Hippocampal formation (tissue), 2 donors: ENCODE results near the gene RFT1.
"Not testable (repeated sequence)": the region's sequence is repeated elsewhere in the genome, so short reads cannot be mapped to it uniquely, and the experiment has no call there.

ENCODE experiments used
- DNase-seq, 2 donors: peaks; one replicate each; lab custom pipeline; 2025; lab: John Stamatoyannopoulos, UW

The RFT1 gene

DNA sequence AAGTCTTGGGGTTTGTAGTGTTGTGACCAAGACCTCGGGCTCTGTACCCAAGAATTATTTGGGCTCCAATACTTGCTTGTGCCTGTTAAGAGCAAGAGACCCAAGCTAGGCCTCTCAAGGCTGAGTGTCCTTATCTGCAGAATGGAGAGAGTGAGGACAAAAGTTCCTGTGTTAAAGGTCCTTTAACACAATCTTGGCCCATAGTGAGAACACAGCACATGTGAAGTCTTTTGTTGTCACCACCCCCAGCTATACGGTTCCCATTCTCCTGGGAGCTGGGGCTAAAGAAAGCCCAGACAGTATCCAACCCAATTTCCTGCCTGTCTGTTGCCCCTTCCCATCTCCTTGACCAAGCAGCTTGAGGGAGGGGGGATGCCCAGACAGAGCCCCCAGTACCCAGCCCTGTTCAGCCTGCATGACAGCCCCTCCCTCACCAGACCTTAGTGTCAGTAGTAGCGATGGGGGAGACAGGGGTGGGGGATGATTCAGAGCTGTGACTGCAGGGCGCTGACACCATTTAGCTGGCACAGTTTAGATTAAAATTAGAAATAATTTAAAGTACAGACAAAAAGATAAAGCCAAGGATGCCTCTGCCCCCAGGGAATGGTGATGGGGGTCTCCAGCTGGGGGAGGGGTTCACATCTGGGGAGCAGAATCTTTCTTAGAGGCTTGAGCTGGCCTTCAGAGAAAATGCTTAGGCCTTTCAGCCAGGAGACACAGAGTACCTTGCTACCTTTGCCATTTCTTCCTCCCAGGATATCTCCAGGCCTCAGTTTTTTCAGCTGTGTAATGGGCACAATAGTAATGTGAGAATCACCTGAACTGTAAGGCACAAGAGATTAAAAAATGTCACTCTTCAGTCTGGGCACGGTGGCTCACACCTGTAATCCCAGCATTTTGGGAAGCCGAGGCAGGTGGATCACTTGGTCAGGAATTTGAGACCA is 33.5 kb upstream of the RFT1 start:
- DNase-seq = no peak

DNA sequence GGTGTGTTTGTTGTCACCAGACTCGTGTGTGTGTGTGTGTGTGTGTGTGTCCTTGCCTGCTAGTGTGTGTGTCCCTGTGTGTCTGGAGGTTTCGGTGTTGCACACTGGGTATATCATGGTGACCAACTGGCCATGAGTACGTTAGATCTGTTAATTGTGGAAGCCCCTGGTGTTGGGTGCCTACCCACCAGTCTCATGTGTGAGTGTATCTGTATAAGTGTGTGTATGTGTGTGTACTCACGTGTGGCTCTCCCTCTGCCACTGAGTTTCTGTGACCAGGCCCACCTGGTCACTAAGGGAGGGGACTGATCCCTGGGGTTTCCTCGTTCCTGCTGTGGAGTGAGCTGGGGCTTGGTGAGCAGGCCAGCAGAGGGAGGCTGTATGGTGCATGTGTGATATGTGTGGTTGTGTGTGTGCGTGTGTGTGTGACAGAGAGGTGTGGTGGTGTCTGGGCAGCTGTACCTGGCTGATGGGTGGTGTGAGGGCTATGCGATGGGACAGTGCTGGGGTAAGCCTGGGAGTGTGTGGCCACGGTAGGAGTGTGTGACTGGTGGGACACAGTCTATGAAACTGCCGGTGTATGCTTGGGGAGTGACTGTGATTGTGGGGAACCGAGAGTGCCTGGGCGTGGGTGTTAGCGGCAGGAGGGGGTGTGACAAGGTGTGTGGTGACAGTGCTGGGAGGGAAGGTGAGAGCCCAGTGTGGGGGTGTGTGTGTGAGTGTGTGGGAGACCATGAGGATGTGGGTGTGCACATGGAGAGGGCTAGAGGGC is 32.6 kb upstream of the RFT1 start:
- DNase-seq = no peak

DNA sequence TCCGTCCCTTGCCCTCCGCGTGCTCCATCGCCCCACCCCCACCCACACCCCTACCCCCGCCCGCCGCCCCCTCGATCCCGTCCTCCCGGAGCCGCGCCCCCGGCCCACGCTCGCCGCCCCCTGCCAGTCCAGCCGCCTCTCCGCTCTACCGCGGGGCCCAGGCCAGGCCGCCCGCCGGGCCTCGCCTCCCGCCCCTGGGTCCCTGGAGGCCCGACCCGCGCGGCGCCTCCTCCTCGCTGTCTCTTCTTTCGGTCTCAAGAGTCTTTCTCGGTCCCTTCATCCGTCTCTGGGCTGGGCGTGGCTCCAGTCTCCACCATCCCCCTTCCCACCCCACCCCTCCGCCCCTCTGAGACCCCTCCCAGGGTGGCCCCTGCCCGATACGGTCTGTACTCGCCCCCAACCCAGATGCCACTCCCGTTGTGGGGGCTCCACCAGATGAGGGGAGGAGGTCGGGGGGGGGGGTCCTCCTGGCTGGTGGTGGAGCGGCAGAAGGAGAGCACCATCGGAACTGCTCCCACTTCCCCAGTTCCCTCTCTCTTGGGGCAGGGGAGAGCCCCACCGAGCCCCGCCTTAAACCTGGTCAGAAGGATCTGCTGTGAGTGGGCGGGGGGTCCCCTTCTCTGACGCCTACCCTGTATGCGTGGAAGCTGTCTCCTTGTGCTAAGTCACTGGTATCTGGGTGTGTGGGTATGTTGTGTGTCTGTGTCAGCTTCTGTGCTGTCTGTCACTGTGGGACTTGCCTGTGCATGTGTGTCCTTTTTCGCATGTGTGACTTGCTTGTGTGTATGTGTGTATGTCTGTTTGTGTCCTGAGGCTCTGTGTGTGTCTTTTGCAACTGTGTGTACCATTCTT is 31.8 kb upstream of the RFT1 start:
- no peak for DNase-seq

DNA sequence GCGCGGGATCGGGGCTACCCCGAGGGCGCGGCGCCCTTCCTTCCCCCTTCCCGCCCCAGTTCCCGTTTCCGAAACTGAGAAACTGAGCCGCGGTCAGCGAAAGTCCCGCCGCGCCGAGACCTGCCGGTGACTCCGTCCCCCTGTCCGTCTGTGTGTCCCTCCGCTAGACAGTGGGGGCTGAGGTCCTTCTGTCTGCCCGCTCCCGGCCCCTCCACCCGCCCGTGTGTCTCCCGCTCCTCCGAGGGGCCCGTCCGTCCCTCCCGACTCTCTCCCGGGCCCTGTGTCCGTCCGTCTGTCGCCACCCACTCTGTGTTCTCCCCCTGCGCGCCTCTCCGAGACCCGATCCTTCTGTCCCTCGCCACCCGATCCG is 31.2 kb upstream of the RFT1 start:
- no peak for DNase-seq

DNA sequence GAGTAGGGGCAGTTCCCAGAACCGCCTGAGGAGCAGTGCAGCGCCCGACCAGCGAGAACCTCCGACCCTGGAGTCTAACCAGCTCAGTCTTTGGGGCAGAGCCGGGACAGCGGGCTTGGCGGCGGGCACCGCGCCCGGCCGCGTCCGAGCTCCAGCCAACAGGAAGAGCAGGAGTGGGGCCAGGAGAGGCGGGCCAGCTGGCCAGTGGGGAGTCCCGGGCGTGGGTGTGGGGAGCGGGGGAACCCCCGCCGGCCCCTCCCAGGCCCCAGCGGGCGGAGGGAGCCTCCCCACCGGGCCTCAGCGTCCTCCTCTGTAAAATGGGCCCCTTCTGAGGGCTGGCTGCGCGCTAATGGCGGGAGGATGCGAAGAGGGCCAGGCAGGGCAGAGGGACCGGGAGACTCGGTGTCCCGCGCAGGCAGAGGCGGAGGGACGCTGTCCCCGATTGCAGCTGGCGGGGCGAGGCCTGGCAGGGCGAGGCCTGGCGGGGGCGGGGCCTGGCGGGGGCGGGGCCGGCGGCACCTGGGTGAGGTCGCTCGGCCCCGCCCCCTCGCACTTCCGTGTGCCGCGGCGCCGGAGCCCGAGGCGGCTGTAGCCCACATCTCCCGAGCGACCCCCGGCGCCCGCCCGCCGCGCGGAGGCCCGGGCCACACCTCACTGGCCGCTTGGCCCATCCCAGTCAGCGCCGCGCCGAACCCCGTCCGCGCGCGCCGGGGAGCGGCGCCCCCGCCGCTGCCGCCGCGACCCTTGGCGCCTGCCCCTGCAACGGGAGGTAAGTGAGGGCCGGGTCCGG is 30.6 kb upstream of the RFT1 start, which contains the start of gene PRKCD:
Gene PRKCD, plus strand, starts transcription at position 550 of the 790 bp plus-strand sequence. CDS start 17,214 bp downstream, outside the sequence.
- peak; percentile 37 to 73 for DNase-seq

DNA sequence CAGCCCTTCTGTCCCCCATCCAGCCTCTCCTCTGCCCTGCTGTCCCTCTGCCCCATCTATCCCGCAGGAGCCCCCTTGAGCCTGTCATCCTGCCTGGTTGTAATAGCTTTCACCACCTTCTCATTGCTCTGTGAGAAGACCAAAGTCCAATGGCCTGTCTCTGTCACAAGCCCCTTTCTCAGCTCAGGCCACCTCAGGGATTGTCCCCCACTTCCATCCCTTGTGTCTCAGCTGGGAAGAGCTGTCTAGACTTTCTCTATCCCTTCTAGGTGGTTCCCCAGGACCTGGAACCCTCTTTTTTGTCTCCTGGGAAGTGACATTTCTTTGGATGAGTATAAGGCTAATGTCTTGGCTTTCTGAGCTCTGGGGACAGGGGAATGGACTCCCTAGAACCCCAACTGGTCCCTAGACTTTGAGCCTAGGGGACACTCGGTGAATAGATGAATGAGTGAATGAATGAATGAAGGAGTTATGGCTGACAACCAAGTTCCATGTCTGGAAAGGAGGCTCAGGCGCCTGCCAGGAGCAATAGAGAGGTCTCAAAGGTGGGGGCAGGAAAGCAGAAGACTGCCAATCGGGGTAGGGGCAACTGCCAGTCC is 29.9 kb upstream of the RFT1 start:
- no peak for DNase-seq

DNA sequence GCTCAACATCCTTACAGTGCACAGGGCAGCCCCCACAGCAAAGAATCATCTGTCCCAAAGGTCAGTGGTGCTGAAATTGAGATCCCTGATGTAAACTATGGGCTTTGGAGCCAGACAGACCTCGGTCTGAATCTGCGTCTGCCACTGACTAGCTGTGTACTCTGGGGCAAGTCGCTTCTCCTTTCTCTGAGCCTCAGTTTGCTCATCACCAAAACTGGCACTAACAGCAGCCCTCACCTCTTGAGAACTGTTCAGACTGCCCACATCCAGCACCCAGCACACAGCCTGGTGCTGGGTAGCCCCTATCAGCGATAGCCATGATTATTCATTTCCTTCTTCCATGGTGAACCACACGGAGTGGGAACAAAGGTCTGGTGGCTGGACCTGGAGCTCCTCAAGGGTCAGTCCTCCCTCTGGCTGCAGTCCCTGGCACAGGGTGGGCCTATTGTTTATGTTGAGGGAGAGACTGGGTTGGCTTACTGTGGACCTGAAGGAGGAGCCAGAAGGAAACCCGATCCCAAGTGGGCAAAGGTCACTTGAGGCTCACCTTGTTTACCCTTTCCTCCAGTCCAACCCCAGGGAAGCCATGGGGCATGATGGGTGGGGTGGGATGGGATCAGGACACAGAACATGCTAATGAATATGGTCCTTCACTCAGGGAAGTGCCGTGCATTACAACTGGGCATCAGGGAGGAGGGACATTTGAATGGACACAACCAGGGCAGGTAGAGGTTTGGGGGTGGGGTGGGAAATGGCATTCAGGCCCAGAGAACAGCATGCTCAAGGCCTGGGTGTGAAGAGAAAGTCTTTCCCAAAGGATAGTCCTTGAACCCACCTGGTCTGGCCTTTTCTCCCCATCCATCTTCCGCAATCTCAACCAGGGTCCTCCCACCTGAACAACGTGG is 29.2 kb upstream of the RFT1 start:
- no peak for DNase-seq

DNA sequence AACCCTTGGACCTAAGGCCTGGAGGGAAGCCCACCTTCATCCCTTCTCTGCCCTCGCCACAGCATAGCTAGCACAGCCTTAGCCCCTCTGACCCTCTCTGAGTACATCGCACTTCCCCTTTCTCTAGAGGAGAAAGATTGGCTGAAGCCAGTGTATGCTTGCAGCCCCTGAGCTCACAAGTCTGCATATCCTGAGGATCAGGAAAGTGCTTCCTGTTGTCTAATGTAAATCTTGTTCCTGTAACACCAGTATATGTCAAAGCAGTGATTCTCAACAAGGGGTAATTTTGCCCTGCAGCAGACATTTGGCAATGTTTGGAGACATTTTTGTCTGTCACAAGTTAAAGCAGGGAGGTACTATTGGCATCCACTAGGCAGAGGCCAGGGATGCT is 28.5 kb upstream of the RFT1 start:
- no peak for DNase-seq

DNA sequence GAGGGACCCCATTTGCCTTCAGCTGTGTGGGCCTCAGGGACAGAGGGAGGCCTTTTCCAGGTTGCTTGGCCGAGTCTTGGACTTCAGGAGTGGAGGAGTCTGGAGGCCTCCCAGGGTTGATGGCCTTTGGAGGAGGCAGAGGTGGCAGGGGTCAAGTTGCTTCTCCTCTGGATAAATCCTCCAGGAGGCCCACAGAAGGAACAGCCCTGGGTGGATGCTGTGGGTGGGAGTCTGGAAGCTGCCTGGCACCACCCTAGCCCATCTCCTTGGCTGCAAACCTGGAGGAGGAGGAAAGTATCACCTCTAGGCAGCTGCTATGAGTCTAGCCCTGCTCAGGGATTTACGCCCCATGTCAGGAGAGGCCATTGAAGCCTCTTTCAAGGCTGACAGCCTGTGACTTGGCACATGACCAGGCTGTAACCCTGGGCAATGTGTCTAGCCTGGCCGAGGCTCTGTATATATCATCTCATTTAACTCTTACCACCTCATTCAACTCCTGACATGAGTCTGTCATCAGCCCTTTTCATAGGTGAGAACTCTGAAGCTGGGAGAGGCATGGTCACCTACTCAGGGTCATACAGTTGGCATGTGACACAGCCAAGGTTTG is 27.8 kb upstream of the RFT1 start:
- DNase-seq = no peak

DNA sequence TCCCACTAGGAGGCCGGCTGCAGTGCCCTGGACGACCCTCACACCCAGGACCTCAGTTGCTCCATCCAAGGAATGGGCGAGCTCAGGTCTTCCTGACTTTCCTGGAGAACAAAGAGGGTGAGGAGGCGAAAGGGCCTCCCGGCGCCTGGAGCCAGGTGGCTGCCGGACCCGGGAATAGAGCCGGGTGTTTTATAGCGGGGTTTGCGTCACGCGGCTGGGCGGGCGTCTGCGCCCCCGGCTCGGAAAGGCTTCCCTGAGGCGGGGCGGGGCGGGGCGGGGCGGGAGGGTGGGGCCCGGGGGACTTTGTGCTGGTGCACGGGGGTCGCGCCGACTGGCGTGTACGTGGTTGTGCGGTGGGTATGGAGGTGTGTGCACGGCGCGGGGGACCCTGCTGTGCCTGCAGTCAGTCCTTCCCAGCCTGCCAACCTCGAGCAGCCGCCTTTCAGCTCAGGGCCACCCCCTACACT is 26.2 kb upstream of the RFT1 start:
- DNase-seq = no peak

DNA sequence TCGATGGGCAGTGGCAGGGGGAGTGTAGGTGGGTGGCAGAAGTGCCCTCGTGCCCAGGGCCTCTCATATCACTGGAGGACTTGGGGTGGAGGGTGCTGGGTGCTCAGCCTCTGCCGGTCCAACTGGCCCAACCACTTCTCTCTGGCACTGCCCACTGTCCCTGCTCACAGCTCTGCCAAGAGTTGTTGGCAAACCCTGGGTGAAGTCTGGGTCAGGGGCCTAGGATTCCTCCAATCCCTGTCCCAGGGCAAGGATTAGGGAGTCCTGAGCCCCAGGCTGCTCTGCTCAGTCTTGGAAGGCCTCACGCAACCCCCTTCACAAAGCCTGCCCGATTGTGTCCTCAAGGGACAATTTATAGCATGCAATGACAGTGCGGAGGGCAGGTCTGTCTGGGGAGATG is 25.5 kb upstream of the RFT1 start:
- no peak for DNase-seq

DNA sequence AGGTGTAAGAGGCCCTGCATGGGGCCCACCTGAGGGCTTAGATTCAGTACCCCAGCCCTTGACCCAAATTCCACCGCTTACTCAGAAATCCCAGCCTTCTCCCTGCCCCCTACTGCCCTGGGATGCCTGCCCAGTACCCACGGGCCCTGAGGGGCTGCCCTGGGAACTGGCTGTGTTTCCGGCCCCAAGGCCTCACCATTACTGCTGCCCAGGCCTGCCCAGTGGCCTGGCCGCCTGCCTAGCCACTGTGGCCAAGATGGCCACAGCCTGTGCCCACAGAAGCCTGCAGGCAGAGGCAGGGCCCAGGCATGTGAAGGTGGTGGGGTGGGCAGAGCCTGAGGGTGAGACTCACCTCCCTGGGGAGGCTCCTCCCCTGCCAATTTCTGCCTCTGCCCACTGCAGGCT is 24.6 kb upstream of the RFT1 start:
- DNase-seq = peak in 1 of 2 donors; percentile 29

DNA sequence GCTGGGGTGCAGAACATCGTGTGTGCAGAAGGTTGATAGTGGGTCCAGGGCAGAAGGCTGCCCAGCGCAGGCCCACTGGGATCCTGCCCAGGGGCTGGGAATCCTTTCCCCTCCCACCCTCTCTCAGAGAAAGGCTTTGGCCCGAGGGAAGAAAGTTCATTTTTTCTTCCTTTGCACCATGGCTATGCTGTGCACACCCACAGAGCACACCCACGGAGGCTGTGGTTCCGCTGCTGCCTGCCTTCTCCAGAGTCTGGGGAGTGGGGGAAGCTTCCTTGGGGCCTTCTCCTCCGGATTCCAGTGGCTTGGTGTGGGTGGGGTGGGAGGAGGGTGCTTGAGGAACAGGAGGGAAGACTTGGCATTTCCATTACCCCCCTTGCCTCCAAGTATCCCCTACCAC is 23.7 kb upstream of the RFT1 start:
- DNase-seq = no peak

DNA sequence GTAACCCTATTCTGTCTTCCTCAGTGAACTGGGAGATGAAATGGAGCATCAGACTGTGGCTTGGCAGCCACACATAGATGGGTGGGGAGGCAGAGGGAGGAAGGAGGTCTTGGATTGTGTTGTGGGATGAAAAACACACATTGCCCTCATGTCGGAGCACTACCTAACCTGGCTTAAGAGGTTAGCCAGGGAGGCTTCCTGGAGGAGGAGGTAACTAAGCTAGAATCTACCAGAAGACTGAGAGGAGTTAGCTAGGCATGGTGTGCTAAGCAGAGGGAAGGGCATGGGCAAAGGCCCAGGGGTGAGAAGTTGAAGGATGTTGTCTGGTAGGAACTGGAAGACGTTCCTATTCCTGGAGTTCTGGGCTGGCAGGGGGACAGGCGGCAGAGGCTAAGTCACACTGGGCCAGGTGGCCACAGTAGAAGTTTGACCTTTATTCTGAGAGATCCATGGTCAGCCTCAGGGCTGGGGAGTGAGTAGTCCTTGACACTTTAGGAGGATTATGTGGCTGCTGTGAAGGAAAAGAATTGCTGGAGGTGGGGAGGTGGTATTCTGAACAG is 23.1 kb upstream of the RFT1 start:
- DNase-seq = no peak

DNA sequence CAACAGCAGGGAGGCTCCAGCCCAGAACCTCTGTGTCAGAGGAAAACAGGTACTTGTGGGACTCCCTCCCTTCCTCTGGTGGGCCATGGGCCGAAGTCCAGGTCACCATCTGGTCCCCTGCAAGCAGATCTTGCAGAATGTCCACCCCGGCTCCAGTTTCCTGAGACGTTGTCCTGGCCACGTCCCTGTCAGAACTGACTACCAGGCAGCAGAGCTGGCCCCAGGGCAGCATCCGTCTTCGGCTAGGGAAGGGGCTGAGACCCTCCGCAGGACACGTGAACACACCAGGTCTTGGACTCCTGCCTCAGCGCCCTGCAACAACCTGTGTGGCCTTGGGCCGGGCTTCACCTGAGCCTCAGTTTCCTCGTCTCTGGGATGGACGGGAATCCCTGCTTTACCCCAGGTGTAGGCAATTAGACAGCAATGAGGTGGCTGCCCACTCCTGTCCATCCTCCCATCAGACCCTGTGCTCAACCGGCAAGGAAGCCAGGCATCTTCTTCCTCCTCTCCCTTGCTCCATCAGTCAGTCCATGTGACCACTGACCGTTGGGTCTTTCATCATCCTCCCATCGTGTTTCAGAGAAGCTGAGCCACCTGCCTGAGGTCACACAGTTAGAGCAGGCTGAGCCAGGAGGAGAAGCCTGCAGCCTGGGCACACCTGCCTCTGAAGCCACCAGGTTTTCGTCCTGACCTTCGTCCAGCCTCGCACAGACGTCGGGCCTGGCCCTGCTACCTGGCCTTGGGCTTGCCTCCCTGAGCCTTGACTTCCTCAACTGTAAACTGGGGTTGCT is 21.8 kb upstream of the RFT1 start:
- DNase-seq = no peak

DNA sequence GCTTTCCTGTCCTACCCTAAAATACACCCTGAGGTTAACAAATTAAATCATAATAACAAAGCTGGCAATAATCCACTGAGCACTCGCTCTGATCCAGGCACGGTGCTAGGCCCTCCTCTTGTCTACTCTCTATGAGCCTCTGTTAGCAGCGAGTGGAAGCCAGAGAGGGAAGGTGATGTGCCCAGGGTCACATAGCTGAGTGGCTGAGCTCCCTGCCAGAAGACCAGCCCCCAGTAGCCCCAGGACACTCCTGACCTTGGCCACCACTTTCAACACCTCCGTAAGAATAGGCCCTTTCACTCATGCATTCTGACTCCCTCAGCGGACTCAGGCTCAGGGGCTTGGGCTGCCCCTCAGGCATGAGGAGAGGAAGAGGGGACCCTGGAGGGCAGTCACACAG is 21.2 kb upstream of the RFT1 start:
- DNase-seq = no peak

DNA sequence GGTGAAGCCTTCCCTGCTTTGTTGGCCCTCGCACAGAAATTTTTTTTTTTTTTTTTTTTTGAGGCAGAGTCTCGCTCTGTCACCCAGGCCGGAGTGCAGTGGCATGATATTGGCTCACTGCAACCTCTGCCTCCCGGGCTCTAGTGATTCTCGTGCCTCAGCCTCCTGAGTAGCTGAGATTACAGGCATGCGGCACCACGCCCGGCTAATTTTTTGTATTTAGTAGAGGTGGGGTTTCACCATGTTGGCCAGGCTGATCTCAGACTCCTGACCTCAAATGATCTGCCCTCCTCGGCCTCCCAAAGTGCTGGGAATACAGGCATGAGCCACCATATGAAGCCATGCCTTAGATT is 20.8 kb upstream of the RFT1 start:
- not testable (repeated sequence) for DNase-seq
